NCI-H345 treated with DMSO at 0.1 percent for 48 hours (cell line): ENCODE results near the gene POU4F1.
"Not testable (repeated sequence)": the region's sequence is repeated elsewhere in the genome, so short reads cannot be mapped to it uniquely, and the experiment has no call there.

Experiments used
- DNase-seq: peaks from one replicate; lab custom pipeline; 2025; ENCODE audit not compliant: unreplicated experiment; lab: John Stamatoyannopoulos, UW

The POU4F1 gene

GRCh38 chr13:78603240-78603957 lies at the start of gene POU4F1:
Gene POU4F1 (minus strand): TSS chr13:78603552. CDS start chr13:78603326, 226 bp downstream.
- peak; percentile 76 for DNase-seq

- no peak for DNase-seq
Measured at GRCh38 chr13:78652651-78653050, 49.3 kb upstream of the POU4F1 start.

DNA sequence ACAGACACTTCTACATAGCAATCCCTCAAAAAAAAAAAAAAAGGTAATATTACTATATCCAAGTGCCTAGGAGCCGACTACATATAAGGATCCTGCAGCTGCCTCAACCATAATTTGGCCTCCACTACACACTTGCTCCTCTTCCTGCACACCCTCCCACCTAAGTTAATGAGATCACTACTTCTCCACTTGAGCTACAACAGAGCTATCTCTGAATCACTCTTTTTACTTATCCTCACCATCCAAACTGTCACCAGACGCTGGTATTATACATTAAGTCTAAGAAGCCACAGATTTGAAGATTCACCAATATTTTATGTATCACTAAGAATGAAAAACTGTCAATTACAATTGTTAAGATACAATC lies 47.3 kb upstream of the POU4F1 start:
- no peak for DNase-seq

- no peak for DNase-seq
Measured at GRCh38 chr13:78649997-78650716, 46.8 kb upstream of the POU4F1 start.

DNA sequence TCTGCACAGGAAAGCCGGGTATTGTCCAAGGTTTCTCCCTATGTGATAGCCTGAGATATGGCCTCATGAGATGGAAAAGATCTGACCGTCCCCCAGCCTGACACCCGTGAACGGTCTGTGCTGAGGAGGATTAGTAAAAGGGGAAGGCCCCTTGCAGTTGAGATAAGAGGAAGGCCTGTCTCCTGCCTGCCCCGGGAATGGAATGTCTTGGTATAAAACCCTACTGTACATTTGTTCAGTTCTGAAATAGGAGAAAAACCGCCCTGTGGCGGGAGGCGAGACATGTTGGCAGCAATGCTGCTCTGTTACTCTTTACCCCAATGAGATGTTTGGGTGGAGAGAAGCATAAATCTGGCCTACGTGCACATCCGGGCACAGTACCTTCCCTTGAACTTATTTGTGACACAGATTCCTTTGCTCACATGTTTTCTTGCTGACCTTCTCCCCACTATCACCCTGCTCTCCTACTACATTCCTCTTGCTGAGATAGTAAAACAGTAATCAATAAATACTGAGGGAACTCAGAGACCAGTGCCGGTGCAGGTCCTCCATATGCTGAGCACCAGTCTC lies 43.8 kb upstream of the POU4F1 start:
- not testable (repeated sequence) for DNase-seq

GRCh38 chr13:78638216-78638615 lies 34.9 kb upstream of the POU4F1 start:
- DNase-seq = no peak

DNA sequence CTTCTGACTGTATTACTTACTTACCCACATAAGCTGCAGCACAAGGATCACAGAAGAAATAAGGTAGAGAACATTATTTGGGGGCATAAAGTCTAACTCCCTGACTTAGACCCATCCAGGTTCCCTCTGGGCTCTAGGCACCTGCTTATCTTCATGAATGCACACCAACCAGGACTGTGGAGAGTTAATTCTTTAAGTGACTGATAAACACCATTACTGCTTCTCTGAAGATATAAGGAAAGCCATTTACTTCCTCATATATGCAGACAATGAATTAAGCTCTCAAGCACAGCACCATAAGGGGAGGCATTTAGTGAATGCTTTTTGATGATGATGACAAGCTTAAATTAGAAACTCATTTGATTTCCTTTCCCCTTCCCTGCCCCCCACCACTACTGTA lies 33.1 kb upstream of the POU4F1 start:
- no peak for DNase-seq

DNA sequence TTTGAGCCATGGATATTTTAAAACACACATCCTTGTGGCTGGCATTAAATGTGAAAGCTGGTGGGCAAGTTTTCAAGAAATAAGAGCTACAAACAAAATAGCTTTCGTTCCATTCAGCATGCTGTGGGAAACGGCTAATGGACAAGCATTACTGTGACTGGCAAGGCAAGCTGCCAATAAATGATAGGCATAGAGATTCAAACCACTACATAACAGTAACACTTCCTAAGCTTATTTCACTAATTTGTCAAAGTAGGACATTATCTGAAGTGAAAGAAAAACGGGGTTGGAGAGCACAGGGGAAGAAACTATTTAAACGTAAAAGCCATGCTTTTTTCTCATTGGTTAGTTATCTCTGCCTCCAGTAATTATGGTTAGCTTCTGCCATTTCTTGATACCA lies 29.6 kb upstream of the POU4F1 start:
- no peak for DNase-seq

DNA sequence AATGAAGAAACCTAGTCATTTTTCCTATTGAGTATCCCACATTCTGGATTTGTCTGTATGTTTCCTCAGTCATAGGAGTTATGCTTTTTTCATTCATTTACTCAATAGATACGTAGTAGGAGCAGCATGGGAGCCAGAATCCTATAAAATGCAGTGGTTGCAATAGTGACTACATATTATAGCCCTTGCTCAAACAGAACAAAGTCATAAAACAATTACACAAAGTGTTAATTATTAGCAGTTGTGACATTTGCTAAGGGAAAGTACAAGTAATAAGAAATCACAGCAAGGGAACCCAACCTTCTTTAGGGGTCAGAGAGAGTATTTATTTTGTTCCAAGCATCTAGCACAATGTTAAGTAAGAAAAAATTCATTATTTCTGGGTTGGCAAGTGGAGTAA lies 27.7 kb upstream of the POU4F1 start:
- no peak for DNase-seq

DNA sequence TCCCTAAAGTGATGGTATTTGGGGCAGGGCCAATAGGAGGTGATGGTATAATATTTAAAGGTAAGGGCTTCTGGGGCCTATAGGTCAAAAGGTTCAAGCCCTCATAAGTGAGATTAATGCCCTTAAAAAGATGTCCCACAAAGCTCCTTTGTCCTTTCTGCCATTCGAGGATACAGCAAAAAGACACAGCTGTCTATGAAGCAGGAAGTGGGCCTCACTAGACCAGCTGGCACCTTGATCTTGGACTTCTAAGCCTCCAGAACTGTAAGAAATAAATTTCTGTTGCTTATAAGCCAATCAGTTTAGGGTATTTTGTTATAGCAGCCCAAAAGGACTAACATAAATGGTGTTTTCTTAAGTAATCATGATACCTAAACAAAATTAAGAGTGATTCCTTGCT lies 27.2 kb upstream of the POU4F1 start:
- DNase-seq = no peak

DNA sequence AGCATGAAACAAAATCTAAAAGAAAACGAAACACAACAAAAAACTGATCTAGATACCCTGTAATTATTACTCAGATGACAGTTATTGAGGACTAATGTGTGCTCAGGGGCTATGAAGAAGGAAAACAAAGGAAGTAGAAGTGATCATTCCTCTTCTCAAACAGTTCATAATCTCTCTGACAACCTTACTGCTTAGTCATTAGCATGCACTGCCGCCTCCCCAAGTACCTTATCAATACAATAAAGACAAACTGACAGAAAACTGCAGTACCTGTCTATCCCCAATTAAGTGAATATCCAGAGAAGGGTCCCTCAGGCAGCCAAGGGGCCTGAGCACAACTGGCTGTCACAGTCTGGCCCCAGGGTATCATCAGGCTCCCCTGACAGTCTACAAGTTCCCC lies 22.0 kb upstream of the POU4F1 start:
- DNase-seq = no peak

- no peak for DNase-seq
Measured at GRCh38 chr13:78623132-78623531, 19.8 kb upstream of the POU4F1 start.

DNA sequence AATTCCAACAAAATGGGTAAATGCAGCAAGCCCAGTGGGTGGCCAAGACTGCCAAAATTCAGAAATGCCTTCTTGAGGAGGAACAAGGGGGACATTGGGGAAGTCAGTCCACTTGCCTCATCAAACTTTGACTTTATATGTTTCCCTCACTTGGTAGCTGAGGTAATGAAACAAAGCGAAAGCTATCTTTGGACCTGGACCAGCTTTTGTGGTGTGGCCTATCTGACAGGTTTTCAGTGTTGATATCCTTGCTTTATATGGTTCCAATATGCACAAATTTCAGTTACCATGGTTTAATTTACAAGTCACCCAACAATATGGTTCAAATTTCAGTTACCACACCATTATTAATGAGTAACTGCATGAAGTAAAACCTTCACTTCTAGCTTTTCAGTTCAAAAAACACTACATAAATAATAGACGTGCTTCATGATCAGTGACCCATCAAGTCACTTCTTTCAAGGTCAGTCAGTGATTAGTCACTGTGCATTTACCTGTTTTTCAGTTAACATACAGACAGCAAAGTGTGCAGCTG lies 17.7 kb upstream of the POU4F1 start:
- DNase-seq = no peak

- no peak for DNase-seq
Measured at GRCh38 chr13:78618411-78618810, 15.1 kb upstream of the POU4F1 start.

GRCh38 chr13:78611040-78611439 lies 7.7 kb upstream of the POU4F1 start:
- DNase-seq = no peak

DNA sequence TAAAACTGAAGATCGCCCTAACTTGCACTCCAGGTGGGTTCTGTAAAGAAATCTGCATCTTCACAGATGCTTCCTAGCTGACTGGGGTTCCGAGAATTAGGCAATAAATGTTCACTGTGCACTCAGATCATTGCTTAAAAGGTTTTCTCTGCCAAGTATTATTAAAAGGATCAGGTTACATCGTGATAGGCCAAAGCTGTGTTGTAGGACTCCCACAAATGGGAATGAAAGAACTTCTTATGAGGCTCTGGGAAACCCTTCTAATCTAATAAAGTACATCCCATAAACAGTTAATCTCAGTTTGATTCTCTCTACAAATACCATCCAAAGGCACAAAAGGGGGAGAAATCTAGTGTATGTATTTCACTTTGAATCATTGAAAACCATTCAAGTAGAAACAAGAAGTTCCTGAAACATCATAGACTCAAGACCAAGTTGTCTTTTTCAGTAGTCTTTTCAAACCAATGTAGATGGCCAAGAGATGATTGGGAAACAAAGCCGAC lies 7.1 kb upstream of the POU4F1 start:
- no peak for DNase-seq

DNA sequence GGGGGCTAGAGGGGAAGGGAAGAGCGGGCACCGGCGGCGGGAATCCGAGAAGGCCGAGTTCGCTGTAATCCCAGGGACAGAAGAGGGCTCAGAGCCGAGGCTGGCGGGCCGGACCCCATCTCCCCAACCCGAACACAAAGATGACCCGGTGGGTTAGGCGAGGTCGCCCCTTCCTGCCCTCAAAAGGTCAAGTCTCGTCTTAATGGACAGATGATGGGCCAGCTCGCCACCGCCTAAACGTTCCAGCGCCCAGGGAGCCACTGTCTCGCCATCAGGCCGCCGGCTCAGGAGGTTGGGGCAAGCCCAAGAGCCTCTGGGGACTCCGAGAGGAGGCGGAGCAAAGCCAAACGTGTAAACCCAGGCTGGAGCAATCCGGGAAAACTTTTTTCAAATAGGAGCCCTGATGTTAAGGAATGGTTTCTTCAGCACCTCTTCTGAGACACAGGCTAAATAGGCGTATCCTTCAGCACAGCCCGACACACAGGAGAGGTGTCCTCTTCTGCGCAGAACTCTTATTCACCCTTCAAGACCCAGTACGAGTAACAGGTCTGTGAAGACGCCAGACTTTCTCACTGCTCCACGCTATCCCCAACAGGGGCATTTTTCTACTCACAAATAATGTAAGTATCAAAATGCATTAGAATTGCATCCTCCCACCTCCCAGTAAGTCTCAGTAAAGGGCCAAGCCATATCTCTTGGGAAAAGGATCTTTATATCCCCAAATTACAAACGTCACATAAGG lies 6.3 kb upstream of the POU4F1 start:
- DNase-seq = no peak

DNA sequence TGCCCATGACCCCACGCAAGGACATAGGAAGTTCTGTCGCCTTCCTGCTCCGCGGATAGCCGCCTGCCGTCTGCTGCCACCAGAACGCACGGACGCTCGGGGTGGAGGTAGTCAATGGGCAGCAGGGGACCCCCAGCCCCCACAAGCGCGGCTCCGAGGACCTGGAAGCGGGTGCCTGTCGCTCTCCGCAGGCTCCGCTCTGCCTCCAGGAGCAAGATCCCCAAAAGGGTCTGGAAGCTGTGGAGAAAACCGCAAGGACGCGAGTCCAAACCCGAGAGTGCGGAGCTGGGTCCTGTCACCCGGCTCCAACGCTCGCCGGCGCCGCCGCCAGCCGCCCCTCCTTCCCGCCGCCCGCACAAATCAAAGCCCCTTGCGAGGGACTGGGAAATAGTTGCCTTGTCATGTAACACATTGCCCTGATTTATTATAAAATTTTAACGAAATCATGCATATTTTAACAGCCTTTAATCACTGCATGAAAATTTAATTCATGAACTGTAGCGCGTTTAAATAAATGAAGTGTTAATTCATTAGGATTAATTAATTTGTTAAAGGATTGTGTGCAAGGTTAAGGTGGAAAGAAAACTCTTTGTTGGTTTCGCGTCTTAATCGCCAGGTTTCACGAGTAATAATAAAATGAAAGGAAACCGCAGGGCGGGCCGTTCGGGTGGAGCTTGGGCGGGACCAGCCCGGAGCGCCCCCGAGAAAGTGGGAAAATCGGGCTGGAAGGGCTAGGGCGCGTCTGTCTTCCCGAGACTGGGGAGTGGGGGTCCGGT lies 5.5 kb upstream of the POU4F1 start:
- DNase-seq = no peak

DNA sequence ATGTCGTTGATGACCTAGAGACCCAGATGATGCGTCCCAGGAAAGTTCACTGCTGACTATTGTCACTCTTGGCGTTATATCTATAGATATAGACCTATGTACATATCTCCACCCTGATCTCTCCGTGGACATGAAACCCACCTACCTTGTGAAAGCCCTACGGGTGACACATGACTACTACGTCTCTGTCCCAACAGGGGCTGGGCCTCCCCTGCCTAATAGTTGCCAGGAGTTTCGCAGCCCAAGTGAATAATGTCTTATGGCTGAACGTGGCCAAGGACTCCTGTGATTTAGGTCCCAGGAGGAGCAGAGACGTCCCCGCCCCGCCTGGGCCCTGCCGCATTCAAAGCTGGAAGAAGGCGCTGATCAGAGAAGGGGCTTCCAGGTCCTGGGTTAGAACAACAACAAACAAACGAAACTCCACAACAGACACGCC lies 4.9 kb upstream of the POU4F1 start:
- no peak for DNase-seq
